ENCODE data around the gene ITPRIP. TPM values are rescaled to one million over a fixed set of nuclear protein-coding genes. Genes with fewer than 3 reads are reported as not detected.

The ITPRIP gene
- total and polyA plus RNA-seq, 5 donors from 2014 or later = 10.9 to 68.4 (median 13.4) TPM

- no peak overlapping the region for H3K27ac ChIP-seq (ENCODE audit: insufficient read depth, low read length, poor library complexity, severe bottlenecking)
- no peak for DNase-seq
- peaks cover 11% of the 10 kb centered on the region for H3K27me3 ChIP-seq (ENCODE audit: control insufficient read depth, insufficient read depth, low read length)
- peaks cover 50% of the 10 kb centered on the region for H3K27me3 Mint-ChIP-seq
- H3K36me3 ChIP-seq (ENCODE audit: control insufficient read depth, insufficient read depth, low read length) = no peaks in the 10 kb centered on the region
- ATAC-seq (ENCODE audit: low read depth in 2 of 2) = no peak
- no peak overlapping the region for H3K27ac Mint-ChIP-seq
- H3K9me3 ChIP-seq (ENCODE audit: control insufficient read depth in 2 of 2, low read length in 2 of 2) = no peaks in the 10 kb centered on the region
- H3K4me1 ChIP-seq (ENCODE audit: control insufficient read depth, insufficient read depth, low read length, poor library complexity, severe bottlenecking) = peaks cover 6% of the 10 kb centered on the region
- no peak overlapping the region for H3K4me3 ChIP-seq (ENCODE audit: low read depth, low read length)
- peaks cover 0 to 3% (median 0%) of the 10 kb centered on the region in 4 donors for H3K4me1 Mint-ChIP-seq
- H3K9me3 Mint-ChIP-seq = peaks cover 0 to 3% (median 0%) of the 10 kb centered on the region in 7 donors
- H3K36me3 Mint-ChIP-seq = no peaks in the 10 kb centered on the region
- no peak overlapping the region for H3K4me3 Mint-ChIP-seq
These were observed 60.5 kb downstream of the ITPRIP start for GRCh38 chr10:104277785-104278184.

- H3K27ac ChIP-seq (ENCODE audit: insufficient read depth, low read length, poor library complexity, severe bottlenecking) = no peak overlapping the region
- no peak overlapping the region for H3K4me3 Mint-ChIP-seq
- no peaks in the 10 kb centered on the region for H3K36me3 Mint-ChIP-seq
- H3K27me3 ChIP-seq (ENCODE audit: control insufficient read depth, insufficient read depth, low read length) = peaks cover 11% of the 10 kb centered on the region
- DNase-seq (no peak), ATAC-seq (ENCODE audit: low read depth in 2 of 2) (no peak)
- H3K4me1 ChIP-seq (ENCODE audit: control insufficient read depth, insufficient read depth, low read length, poor library complexity, severe bottlenecking) = peaks cover 6% of the 10 kb centered on the region
- no peak overlapping the region for H3K4me3 ChIP-seq (ENCODE audit: low read depth, low read length)
- H3K9me3 Mint-ChIP-seq = peaks cover 0 to 2% (median 0%) of the 10 kb centered on the region in 7 donors
- H3K27me3 Mint-ChIP-seq = peaks cover 38% of the 10 kb centered on the region
- H3K4me1 Mint-ChIP-seq = peaks cover 0 to 3% (median 0%) of the 10 kb centered on the region in 4 donors
- H3K27ac Mint-ChIP-seq = no peak overlapping the region
- H3K9me3 ChIP-seq (ENCODE audit: control insufficient read depth in 2 of 2, low read length in 2 of 2) = no peaks in the 10 kb centered on the region
- H3K36me3 ChIP-seq (ENCODE audit: control insufficient read depth, insufficient read depth, low read length) = no peaks in the 10 kb centered on the region
These were observed 62.1 kb downstream of the ITPRIP start for GRCh38 chr10:104276192-104276591.

GRCh38 chr10:104274762-104275721 is 63.2 kb downstream of the ITPRIP start:
- Histone ChIP-seq H3K9me3 (ENCODE audit: control insufficient read depth in 2 of 2, low read length in 2 of 2) (no peaks in the 10 kb centered on the region), H3K36me3 (ENCODE audit: control insufficient read depth, insufficient read depth, low read length) (no peaks in the 10 kb centered on the region), H3K27me3 (ENCODE audit: control insufficient read depth, insufficient read depth, low read length) (peaks cover 8% of the 10 kb centered on the region), H3K4me1 (ENCODE audit: control insufficient read depth, insufficient read depth, low read length, poor library complexity, severe bottlenecking) (peaks cover 6% of the 10 kb centered on the region), H3K4me3 (ENCODE audit: low read depth, low read length) (no peak overlapping the region), H3K27ac (ENCODE audit: insufficient read depth, low read length, poor library complexity, severe bottlenecking) (no peak overlapping the region)
- Mint-ChIP-seq H3K9me3 (no peaks in the 10 kb centered on the region), H3K4me1 (peaks cover 0 to 3% (median 0%) of the 10 kb centered on the region in 4 donors), H3K36me3 (no peaks in the 10 kb centered on the region), H3K27me3 (peaks cover 32% of the 10 kb centered on the region), H3K27ac (peak overlapping the region in 1 of 3 donors; percentile 38), H3K4me3 (peak overlapping the region in 1 of 4 donors; percentile 35)
- ATAC-seq (ENCODE audit: low read depth in 2 of 2) (peak; percentile 58 to 76), DNase-seq (peak; percentile 13 to 57 (median 34))

GRCh38 chr10:104273899-104274575 is 64.2 kb downstream of the ITPRIP start:
- H3K4me1 Mint-ChIP-seq = peaks cover 3 to 10% (median 5%) of the 10 kb centered on the region in 4 donors
- no peak for DNase-seq
- no peaks in the 10 kb centered on the region for H3K36me3 ChIP-seq (ENCODE audit: control insufficient read depth, insufficient read depth, low read length)
- peaks cover 8% of the 10 kb centered on the region for H3K27me3 ChIP-seq (ENCODE audit: control insufficient read depth, insufficient read depth, low read length)
- ATAC-seq (ENCODE audit: low read depth in 2 of 2) = no peak
- no peaks in the 10 kb centered on the region for H3K36me3 Mint-ChIP-seq
- H3K9me3 ChIP-seq (ENCODE audit: control insufficient read depth in 2 of 2, low read length in 2 of 2) = no peaks in the 10 kb centered on the region
- peak overlapping the region in 1 of 4 donors; percentile 9 for H3K4me3 Mint-ChIP-seq
- H3K4me1 ChIP-seq (ENCODE audit: control insufficient read depth, insufficient read depth, low read length, poor library complexity, severe bottlenecking) = peaks cover 14% of the 10 kb centered on the region
- no peaks in the 10 kb centered on the region for H3K9me3 Mint-ChIP-seq
- no peak overlapping the region for H3K4me3 ChIP-seq (ENCODE audit: low read depth, low read length)
- H3K27ac Mint-ChIP-seq = peak overlapping the region in 1 of 3 donors; percentile 38
- peaks cover 30% of the 10 kb centered on the region for H3K27me3 Mint-ChIP-seq
- H3K27ac ChIP-seq (ENCODE audit: insufficient read depth, low read length, poor library complexity, severe bottlenecking) = no peak overlapping the region

GRCh38 chr10:104273286-104273685 is 65.0 kb downstream of the ITPRIP start:
- no peak for DNase-seq
- peaks cover 18% of the 10 kb centered on the region for H3K4me1 ChIP-seq (ENCODE audit: control insufficient read depth, insufficient read depth, low read length, poor library complexity, severe bottlenecking)
- H3K9me3 ChIP-seq (ENCODE audit: control insufficient read depth in 2 of 2, low read length in 2 of 2) = no peaks in the 10 kb centered on the region
- Mint-ChIP-seq H3K4me3 (no peak overlapping the region), H3K9me3 (no peaks in the 10 kb centered on the region), H3K4me1 (peaks cover 3 to 16% (median 10%) of the 10 kb centered on the region in 4 donors), H3K27me3 (peaks cover 26% of the 10 kb centered on the region), H3K36me3 (no peaks in the 10 kb centered on the region), H3K27ac (no peak overlapping the region)
- no peak overlapping the region for H3K27ac ChIP-seq (ENCODE audit: insufficient read depth, low read length, poor library complexity, severe bottlenecking)
- ATAC-seq (ENCODE audit: low read depth in 2 of 2) = no peak
- no peak overlapping the region for H3K4me3 ChIP-seq (ENCODE audit: low read depth, low read length)
- H3K36me3 ChIP-seq (ENCODE audit: control insufficient read depth, insufficient read depth, low read length) = no peaks in the 10 kb centered on the region
- peaks cover 8% of the 10 kb centered on the region for H3K27me3 ChIP-seq (ENCODE audit: control insufficient read depth, insufficient read depth, low read length)

- peak; percentile 98 to 99 (median 98) for DNase-seq
- peak within 1 kb of the TSS; percentile 94 for H3K27ac ChIP-seq (ENCODE audit: insufficient read depth, low read length, poor library complexity, severe bottlenecking)
- ATAC-seq (ENCODE audit: low read depth in 2 of 2) = peak; percentile 97
- H3K4me1 ChIP-seq (ENCODE audit: control insufficient read depth, insufficient read depth, low read length, poor library complexity, severe bottlenecking) = peaks cover 41% of the 10 kb centered on the region
- no peaks in the 10 kb centered on the region for H3K9me3 ChIP-seq (ENCODE audit: control insufficient read depth in 2 of 2, low read length in 2 of 2)
- no peaks in the 10 kb centered on the region for H3K27me3 ChIP-seq (ENCODE audit: control insufficient read depth, insufficient read depth, low read length)
- peak within 1 kb of the TSS; percentile 99 for H3K4me3 ChIP-seq (ENCODE audit: low read depth, low read length)
- Mint-ChIP-seq H3K27ac (peak within 1 kb of the TSS; percentile 94 to 98 (median 97)), H3K36me3 (peaks cover 17% of the 10 kb centered on the region), H3K9me3 (no peaks in the 10 kb centered on the region), H3K4me3 (peak within 1 kb of the TSS; percentile 95 to 98 (median 96)), H3K4me1 (peaks cover 24 to 55% (median 42%) of the 10 kb centered on the region in 4 donors), H3K27me3 (peaks cover 5% of the 10 kb centered on the region)
- peaks cover 31% of the 10 kb centered on the region for H3K36me3 ChIP-seq (ENCODE audit: control insufficient read depth, insufficient read depth, low read length)
These were observed 69.3 kb downstream of the ITPRIP start, which contains the start of gene GSTO2 for GRCh38 chr10:104268713-104269645. Gene GSTO2 (plus strand): TSS chr10:104269184. CDS start chr10:104274916, 5,732 bp downstream.

- Histone ChIP-seq H3K9me3 (ENCODE audit: control insufficient read depth in 2 of 2, low read length in 2 of 2) (no peaks in the 10 kb centered on the region), H3K36me3 (ENCODE audit: control insufficient read depth, insufficient read depth, low read length) (peaks cover 37% of the 10 kb centered on the region), H3K27ac (ENCODE audit: insufficient read depth, low read length, poor library complexity, severe bottlenecking) (peak overlapping the region; percentile 94), H3K27me3 (ENCODE audit: control insufficient read depth, insufficient read depth, low read length) (no peaks in the 10 kb centered on the region), H3K4me3 (ENCODE audit: low read depth, low read length) (peak overlapping the region; percentile 99), H3K4me1 (ENCODE audit: control insufficient read depth, insufficient read depth, low read length, poor library complexity, severe bottlenecking) (peaks cover 41% of the 10 kb centered on the region)
- H3K4me1 Mint-ChIP-seq = peaks cover 29 to 61% (median 48%) of the 10 kb centered on the region in 4 donors
- no peaks in the 10 kb centered on the region for H3K9me3 Mint-ChIP-seq
- peaks cover 21% of the 10 kb centered on the region for H3K36me3 Mint-ChIP-seq
- no peak for ATAC-seq (ENCODE audit: low read depth in 2 of 2)
- H3K27me3 Mint-ChIP-seq = peaks cover 7% of the 10 kb centered on the region
- DNase-seq = no peak
- H3K4me3 Mint-ChIP-seq = peak overlapping the region; percentile 95 to 98 (median 96)
- peak overlapping the region; percentile 94 to 98 (median 97) for H3K27ac Mint-ChIP-seq
These were observed 69.9 kb downstream of the ITPRIP start for GRCh38 chr10:104268405-104268712.
